IPS DF 4.7 (cell line): ENCODE data around the gene NPPC.

Experiments used
- DNase-seq: peaks from one replicate; pipeline ENCODE4 v3.0.0-alpha.2; 2013; ENCODE audit warnings: low spot score; ENCODE audit errors: extremely low read depth

The NPPC gene

DNA sequence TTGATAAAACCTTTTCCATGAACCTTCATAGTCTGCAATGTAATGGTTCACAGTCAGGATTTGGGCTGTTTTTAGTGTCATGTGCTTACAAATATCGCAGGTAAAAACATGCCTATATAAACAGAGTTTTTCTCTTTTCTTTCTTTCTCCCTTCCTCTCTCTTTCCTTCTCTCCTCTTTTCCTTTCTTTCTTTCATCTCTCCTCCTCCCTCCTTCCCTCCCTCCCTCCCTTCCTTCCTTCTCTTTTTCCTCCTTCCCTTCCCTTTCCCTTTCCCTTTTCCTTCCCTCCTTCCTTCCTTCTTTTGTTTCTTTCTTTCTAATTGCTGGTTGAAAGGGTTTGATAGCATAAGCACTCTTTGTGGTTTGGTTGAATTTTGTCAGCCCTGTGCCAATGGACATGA is 9.6 kb upstream of the NPPC start:
- DNase-seq = no peak

DNA sequence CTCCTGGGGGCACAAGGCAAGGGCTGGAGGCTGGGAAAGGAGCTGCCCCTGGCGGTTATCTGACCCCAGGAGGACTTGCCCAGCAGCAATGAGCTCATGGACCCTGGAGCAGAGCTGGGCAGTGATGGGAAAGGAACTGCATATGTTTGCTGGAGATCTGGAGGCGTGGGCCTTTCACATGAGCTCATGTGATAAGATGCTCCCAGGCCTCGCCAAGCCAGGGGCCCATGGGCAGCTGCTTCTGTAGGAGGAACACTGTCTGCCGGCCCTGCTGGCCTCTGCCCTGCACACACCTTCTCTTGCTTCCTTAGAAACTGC is 9.0 kb upstream of the NPPC start:
- DNase-seq = no peak

DNA sequence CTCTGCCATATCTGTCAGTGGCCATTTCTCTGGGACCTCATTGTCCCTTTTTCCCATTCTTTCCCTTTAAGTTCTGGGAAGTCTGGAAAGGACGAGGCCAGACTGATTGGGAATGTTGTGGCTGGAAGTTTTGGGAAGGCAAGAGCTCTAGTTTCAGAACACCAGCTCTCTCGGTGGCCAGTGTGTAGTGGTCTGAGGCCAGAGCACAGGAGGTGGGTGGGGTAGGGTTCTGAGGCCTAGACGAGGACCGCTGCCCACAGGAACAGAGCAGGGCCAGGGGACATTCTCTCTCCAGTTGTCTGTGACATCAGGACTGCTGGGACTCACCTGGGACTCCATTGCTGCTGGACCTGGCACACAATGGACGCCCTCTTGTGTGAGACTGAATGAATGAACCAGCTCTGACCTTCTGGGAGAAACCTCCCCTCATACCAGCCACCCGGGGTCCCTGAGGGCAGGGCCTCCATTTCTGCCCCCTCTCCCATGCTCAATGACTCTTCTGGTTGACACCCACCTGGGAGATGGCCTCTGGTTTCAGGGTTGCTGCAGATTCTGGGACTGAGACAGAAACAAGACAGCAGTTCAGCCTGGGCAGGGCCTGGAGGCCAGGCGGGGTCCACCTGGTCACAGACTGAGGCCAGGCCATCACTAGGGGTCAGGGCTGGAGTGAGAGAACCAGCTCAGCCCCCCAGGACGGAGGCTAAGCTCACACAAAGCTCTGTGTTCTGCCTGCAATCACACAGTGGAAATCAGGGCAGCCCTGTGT is 8.4 kb upstream of the NPPC start:
- no peak for DNase-seq

DNA sequence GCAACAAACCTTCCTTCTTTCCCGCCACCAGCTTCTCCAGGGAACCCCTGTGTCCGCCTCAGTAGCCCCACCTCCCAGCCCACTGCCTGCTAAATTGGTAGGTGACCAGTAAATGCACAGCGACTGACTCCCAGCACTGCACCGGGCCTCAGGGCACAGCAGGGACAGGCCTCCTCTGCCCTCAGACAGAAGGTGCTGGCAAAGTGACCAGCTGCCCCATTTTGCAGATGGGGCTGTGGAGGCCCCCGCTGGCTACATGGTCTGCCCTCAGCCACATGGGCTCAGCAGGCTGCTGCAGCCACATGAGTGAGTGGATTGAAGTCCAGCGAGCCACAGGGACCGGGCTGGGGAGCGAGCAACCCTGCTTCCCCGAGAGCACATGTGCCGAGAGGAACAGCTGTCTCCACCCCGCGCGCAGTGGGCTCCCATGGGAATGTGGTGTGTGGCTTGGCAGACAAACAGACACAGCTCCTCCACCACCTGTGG is 7.8 kb upstream of the NPPC start:
- no peak for DNase-seq

DNA sequence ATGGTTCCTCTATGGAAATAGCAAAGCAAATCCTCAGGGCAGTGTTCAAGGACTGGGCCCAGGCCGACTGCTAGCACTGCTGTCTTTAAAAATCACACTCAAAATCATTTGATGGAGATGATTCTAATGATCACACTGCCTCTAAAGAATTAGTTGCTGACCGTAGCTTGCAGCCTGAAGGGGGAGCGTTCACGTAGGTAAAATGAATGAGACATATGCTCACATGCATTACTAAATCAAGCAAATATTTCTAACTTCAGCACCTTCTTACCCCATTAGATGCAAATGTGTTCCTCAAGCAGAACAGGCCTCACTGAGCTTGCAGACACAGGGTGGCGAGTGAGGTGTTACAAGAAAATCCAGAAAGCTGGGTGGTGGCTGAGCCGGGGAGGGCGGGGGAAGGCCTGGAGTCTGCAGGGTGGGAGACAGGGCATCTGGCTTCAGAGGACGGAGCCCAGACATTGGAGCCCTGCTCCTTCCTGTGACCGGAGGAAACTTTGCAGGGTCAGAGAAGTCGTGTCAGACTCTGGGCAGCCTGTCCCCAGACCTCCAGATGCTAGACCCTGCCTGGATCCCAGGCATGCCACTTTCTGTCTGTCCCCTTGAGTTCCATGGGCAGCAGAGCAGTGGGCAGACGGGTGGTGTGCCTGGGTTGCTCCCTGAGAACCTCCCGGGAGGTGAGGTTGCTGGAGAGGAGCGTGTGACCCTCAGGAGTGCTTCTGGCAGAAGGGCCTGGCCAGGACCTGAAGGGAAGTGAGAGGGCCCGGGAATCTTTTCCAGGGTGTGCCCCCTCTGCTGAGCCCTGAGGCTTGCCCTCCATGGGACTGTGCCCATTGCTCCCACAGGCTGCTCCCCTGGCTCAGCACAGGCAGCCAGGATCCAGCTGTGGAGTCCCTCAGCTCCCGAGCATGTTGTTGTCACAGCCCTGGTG is 7.1 kb upstream of the NPPC start:
- DNase-seq = no peak

DNA sequence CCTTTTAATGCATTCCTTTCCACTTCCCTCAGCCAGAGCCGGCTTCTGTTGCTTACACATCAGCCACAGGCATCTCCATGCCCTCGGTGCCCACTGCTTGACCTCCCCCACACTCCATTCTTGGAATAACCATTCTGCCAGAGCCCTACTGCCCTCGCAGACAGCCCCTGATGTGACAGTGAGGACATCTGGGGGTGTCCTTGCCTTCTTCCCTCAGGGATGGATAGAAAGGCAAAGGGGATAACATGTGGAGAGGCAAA is 6.4 kb upstream of the NPPC start:
- no peak for DNase-seq

DNA sequence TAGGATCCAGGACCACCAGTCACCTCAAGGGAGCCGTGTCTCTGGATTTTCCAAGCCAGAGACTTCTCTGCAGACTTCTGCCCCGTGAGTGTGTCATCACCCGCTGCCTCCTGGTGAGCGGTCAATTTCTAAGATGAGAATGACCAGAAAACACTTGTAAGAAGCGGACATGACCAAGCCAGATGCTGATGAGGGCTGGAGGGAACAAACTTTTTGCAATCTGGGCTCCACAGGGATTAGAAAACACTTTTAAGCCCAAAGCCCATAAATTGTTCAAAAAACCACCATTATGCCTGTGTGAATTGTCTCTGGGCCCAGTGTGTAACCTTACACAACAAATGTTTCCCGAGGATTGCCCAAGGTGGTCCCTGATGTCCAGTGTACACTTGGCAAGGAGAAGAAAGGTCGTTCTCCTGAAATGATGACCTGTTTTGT is 5.3 kb upstream of the NPPC start:
- DNase-seq = no peak

DNA sequence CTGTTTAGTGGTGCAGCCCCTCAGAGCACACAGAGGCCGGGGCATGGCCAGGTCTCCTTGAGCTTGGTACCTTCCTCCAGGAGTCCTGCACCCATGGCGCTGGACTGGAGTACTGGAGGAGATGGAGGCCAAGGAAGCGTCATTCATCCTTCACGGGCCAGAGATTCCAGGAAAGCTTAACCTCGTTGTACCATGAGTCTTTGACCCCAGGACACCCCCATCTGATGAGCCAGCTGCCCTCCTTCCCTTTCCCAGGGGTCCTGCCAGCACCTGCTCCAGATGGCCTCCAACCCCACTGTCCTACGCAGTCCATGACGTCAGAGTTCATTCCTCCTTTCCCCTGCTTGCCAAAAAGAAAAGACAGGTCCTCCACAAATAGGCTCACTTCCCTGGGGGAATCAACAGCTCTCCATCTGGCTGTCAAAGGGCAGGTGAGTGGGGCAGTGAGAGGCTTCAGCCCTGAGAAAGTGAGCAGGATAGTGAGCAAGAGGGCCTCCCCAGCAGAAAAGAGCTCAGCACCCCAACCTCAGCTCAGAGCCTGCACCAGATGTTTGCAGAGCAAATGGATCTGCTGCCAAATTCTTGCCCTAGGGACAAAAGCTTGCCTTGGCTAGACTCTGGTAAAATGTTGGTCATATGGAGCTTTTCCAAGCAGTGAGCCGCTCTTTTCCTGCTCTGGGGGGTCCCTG is 4.5 kb upstream of the NPPC start:
- no peak for DNase-seq

DNA sequence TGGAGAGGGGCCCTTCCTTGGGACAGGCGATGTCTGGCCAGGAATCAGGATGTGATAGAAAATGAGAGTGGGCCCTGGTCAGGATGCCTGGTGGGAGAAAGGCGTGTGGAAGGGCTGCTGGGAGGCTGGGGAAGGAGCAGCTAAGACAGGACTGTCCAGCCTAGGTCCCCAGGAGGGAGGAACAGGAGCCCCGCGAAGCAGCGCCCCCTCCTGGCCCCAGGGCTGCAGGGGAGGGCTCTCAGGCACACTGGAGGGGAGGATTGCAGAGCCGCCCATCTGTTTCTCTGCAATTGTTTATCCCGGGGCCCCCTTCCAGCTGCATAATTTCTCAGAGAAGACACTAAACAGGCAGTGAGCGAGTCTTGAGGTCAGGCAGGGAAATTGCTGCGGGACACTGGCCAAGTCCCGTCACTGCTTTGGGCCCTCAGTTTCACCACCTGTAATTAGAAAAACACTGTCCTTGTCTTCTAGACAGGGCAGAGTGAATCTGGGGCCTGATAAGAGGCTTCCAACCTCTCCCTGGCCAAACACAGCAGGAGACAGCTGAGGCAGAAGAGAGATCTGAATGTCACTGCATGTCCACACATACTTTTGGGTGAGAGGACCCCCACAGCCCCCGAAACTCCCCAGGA is 3.9 kb upstream of the NPPC start:
- no peak for DNase-seq

DNA sequence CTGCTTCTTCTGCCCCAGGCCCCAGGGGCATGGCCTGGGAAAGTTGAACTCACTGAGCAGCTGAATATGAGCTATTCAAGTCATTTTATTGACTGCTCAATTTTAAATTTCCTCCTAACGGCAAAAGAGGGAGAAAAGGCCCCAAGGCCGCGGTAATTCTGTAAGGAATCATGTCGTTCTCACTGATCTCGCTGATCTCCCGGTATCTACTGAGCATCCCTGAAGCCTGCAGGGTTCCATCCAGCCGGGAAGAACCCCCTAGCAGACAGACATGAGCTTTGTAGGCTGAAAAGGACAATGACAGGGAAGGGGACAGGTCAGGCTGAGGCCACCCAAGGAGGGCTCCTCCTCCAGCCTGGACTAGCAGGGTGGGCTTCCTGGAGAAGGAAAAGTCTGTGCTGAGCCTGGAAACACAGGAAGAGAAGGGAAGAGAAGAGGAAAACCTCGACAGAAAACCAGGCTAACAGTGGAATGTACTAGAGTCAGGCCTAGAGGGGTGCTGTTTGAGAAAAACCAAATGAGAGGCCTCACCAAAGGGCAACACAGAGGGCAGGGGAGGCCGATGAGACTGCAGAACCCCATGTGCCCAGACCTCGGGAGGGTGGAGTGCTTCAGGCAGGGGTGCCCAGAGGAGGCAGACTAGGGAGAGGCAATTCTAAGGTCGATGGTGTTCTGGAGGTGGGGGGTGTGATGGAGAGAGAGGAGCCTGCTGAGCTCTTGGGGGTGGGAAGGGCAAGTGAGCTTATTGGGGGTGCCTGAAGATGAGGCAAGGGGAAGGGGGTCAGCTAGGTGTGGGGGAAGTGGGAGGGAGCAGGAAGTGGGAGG is 2.9 kb upstream of the NPPC start:
- DNase-seq = no peak

DNA sequence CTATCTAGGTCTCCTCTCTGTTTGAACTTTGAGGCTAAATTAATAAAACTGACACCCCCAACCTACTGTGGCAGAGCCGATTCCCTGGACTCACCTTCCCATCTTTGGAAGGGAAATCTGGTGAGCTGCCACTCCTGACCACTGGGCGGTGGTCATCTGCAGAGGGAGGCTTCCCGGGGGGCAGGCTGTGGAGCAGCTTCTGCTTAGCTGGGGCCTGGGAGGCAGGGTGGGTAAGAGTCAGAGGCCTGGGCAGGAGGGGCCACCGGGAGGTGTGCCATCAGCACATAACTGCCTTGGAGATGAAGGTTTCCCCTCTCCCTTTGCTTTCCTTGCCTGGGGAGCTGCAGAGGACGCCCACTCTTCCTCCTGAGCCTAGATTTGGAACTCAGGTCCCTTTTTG is 2.3 kb upstream of the NPPC start:
- DNase-seq = no peak

DNA sequence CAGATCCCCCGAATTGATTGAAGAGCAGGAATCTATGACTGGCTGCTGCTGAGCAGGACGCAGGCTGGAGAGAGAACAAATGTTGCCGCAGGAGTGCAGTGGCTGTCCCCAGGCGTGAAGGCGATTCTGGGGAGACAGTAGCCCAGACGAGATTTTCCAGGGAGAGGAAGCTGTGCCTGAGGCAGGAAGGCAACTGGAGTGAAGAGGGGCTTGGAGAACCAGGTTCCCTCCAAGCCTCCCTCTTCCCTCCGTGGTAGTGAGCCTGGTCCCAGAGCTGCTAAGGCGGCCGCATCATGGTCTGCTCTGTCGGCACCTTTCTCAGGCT is 1.3 kb upstream of the NPPC start:
- no peak for DNase-seq

DNA sequence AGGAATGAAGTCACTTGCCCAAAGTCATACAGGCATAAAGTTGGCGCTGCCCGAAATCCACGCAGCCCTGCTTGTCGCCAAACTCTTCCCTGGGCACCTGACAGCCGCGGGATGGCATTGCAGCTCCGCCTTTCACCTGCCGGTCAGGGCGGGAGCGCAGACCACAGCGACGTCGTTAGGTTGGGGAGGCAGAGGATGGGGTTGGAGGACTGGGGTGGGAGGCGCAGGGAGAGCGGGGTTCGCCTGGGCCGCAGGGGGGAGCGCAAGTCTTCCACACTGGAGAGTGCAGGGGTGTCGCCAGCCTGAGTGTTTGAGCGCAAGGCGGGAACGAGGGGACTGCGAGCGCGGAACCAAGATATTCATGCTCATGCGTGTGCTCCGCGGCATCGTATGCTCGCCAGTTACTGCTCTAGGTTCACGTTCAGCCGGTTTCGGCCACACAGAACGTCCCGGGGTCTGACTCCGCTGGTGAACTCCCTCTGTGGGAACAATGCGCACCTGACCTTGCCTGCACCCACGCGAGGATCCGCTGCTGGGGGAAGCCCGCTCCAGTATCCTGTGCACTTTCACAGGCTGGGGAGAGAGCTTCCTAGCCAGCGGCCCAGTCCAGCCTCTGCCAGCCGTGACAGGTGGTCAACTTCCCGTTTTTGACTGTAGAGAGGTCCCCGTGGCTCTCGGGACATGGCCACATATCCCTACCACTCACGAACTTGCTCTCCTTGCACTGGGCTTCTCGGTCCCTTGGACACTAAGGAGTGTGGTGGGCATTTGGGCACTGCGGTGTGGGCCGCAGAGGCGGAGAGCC is 767 bp upstream of the NPPC start:
- no peak for DNase-seq

DNA sequence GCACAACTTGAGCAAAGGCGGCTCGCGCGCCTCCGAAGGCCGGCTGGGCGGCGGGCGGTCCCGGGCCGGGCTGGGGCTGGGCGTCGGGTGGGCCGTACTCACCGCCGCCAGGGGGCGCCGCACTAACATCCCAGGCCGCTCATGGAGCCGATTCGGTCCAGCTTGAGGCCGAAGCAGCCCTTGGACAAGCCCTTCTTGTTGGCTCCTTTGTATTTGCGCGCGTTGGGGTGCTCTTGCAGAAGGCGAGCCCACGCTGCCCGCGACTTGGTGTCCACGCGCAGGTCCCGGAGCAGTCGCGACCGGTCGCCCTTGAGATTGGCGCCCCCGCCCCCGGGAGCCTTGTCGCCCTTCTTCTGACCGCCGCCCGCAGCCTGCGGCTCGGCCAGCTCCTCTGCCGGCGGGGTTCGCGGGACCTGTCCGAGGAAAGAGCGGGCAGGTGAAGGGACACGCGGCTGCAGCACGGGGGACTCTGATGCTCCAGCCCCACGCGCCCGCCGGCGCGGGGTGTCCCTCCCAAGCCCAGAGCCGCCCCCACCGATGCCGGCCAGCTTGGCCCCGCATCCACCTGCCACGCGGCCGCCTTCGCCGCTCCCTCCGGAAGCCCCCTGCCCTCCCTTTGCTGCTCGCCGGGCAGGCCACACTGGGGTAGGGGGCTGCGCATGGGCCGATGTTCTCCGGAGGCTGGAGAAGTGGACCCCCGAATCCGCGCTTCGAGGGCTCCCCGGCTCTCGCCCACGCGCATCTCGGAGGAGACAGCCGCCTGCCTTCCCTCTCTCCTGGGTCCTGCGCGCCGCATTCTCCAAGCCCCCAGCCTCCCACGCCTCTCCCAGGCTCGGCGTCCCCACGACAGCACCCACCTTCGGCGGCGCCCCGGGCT is 655 bp downstream of the NPPC start:
- DNase-seq = no peak

DNA sequence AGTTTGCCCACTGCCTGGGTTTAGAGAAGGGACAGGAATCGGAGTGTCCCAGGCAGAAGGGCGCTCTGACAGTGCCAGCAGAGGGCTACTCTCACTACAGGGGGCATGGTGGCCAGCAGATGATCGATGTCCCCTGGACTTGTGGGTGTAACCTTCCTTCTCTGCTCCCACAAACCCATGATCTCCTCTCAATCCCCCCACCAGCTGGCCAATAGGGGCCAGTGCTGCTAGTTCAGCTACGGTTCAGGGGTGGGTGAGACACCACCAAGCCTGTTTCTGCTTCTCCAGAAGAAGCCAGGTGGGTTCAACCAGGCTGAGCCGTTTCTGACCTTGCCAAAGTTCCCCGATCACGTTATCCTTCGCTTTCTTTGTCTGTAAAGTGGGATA is 1.3 kb downstream of the NPPC start:
- no peak for DNase-seq

DNA sequence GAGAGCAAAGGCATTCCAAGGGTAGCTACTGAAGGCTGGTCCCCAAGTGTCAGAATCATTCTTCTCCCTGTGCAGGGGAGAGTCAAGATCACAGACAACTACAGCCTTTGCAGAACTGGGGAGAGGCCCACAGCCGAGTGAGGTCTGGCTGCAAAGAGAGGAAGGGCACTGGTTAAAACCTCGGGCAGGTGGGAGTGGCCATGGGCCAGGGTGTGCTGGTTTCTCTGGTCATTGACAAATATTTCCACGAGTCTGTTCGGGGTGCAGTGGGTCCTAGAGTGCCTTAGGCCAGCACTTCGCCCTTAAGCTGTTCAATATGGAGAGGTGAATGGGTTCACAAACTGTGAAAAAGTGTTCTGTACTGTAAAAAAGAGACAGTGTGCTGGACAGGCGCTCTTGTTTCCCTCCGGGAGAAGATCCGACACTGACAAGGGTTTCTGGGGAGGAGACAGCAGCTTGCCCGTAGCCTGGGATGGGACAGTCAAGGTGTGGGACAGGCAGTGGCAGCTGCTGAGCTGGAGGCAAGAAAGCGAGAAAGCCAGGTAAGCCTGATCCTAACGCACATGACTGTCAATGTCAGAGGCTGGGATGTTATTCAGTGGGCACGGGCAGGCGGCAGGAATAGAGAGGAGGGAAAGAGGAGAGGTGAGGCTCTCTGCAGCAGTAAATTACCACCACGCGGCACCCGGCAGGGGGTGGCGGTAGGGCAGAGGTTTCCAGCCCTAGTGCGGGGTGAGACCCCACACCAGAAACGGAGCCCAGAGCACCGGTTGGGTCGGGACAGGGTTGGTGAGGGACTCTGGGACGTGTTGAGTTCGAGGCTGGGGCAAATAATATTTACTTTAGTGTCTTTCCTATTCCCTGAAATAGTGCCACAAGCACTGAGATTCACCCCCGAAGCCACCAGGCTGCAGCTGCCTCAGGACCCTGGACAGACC is 2.0 kb downstream of the NPPC start:
- DNase-seq = no peak

DNA sequence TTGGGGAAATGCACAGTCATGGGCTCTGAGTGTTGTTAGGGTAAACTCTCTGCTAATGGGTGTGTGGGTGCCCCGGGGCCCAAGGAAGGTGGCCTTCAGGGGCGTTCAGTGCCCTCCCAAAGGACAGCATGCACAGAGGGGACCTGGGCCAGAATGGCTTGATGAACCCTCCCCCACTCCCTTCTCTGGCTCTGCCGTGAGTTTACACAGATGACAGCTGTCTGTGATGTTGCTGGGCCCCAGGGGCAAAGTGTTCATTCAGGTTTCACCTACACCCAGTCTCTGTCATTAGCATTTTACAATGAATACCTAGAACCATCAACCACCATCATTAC is 3.2 kb downstream of the NPPC start:
- DNase-seq = no peak

DNA sequence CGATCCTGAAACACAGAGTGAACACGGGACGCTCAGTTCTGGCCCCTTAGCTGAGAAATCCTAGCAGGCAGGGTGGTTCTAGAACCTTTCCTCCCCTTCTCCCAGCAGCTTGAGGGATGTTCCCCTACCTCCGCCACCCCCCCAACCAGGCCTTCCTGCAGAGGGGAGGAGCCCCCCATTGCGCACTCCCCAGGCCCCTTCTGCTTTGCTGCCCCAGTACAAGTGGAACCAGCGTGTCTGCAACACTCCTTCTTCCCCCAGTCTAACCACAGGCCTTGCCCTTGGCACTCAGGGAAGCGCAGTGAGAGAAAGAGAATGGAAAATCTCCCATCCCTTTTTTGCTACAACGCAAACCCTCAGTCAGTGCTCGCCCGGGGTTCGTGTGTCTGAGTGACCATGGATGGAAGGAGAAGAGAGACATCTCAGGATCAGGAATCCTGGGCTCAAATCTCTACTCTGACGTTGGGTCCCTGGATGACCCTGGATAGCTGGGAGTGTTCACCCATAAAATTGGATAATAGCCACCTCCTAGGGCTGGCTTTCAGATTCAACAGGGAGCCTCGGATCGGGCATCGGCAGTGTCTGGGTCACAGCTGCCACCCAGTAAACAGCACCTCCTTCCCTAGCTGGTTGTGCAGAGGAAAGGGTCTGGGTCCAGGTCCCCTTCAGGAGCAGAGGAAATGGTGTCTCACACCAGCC is 3.7 kb downstream of the NPPC start:
- no peak for DNase-seq
